Stimulated activated CD8-positive, alpha-beta memory T cell treated with anti-CD3 and anti-CD28 coated beads, Interleukin-7, amount 100 ng/mL, for 24 hours (primary cell): ENCODE measurements around the gene PLCL1.

Experiments
- DNase-seq: peaks from one replicate; pipeline ENCODE4 v3.0.0-alpha.2; 2020; ENCODE audit warnings: low read depth

The PLCL1 gene

DNA sequence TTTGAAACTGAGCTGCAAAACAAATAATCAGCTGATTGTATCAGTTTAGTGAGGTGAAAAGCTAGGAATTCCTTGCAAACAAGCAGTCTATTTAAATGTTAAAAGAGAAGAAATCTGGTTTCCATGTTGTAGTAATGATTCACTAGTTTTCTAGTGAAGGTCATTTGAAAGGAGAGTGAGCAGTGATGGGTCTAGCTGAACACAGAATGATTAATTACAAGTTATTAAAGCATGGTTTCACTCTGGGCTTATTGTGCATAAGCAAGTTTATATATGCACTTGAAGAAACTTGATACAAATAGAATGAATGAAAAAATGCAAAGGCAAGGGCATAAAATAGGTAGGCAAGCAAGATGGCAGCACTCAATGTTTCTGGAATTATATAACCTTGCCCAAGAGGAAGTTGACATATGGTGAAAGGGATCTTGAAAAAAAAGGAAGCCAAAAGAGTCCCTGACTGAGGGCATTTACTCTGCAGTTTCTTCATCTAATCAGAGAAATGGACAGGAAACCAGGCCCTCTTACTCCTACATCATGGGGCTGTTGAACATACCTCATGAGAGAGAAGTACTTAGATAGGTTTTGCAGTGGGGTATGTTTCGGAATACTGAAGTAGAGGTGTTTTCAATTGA is 53.2 kb downstream of the PLCL1 start:
- no peak for DNase-seq

DNA sequence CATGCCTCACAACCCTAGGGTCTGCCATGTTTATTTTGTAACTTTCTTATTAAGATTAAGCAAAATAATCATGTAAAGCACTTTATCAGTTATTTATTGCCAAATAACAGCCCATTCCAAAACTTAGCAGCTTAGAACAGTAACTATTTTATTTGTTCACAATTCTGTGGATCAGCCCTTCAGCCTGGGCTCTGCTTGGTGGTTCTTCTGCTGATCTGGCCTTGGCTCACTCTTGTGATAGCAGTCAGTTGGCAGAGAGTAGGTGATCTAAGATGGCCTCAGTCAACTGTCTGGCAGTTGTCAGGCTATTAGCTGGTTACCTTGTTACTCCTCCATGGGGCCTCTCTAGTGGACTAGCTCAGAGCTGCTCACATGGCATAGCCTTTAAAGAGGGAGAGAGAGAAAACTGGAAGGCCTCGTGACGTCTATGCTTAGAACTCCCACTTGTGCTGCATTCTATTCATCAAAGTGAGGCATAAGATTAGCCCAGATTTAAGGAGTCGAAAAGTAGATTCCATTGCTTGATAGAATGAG is 54.3 kb downstream of the PLCL1 start:
- no peak for DNase-seq

DNA sequence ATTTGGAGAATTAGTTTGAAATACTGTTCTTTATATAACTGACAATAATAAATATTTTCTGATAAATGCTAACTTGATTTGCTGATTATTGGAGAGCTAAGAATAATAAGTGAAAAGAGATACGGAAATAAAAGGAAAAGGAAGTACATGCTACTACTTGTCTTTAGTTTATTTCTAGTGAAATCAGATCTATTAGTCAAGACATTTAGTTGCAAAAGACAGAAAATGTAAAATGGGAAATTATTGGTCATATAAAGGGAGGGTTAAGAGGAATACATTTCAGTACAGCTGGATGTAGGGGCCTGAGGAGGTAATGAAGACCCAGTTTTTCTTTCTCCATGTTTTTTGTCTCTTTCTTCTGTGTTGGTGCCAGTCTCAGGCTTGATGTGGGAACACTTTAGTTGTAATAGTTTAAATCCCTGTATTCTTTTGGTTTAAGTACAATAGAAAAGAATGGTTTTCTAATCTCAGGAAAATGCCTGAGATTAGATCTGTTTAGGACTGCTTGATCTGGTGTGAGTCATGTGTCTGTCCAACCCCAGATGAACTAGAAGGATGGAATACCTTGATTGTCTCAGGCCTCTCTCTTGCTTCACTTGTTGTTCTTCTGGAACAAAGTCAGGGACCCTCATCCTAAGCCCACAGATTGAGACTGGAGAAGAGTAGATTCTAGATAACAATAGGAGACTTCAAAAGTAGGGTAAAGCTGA is 58.0 kb downstream of the PLCL1 start:
- no peak for DNase-seq

DNA sequence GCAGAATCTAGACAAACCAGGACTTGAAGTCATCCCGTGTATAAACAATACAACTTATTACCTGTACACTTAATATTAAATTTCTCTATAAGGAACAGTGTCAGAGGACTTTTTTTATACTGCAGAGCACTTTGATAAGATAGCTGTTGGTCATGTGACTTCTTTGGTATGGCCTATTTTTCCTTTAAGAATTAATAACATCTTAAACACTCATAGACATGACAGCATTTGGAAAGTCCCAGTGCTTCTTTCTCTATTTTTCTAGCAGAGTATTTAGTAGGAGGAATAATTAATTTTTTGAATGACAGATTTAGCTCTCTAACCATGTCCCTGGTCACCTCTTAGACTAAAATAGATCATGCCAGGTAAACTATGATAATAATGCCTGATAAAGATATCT is 59.4 kb downstream of the PLCL1 start:
- DNase-seq: no peak

DNA sequence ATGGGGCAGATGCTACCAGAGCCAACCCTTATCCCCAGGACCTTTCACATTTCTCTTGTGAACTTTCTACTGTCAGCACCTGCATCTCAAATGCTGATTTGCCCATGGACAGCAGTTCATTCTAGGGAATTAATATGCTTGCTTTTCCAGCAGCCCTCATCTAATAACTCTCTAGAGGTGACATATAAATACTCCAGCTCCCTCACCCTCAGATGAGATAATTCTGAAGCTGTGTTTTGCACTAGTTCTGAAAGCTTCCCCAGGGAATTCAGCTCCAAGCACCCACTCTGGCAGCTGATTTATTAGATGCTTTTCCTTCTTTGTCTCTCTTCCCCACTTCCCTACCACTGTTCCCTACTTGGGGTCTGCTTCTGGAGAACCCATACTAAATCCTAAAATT is 62.1 kb downstream of the PLCL1 start:
- DNase-seq: no peak

DNA sequence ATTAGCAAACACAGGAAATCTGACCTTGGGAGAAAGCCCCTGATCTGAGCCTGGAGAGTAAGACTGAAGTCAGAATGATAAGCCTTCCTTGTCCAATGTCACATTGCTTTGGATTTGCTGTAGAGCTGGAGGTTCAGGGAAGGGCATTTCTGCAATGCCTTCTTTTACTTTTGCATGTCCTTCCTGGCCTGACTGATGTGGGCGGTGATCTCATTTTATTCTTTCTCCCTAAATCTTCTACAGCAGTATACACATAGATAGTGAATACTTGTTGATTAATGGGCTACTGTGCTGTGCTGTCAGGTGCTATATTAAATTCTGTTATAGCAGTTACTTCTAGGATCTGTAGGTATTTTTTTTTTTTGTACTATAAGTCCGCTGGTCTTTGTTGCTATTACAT is 62.6 kb downstream of the PLCL1 start:
- DNase-seq: no peak

DNA sequence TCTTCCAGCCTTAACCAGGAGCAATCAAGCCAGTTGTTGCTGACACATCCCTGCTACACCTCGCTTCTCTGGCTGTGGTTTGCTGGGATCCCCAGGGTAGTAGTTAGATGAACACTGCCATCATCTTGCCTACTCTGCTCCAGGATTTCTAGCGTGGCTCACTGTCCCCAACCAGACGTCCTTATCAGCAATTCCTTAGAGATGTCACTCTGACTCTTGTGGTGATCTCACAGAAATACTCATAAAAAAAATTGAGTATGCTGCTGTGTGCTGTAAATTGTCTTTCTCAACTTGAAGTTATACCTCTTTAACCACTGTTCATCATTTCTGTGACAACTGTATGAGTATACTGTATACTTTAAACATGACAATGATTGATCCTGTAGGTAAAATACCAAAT is 63.2 kb downstream of the PLCL1 start:
- no peak for DNase-seq

DNA sequence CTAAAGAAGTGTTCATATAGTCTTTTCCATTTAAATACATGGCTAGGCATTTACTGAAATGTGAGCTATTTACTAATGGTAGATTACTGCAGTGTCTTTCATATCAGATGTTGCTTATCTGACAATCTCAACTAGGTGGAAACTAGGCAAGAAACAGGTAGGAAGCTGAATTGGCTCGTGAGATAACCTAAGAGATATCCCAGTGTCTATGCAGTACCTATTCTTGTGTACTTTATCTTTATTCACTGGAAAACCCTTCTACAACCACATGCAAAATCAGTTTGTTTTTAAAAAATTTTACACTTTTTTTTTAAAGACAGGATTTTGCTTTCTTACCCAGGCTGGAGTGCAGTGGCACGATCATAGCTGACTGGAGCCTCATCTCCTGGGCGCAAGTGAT is 63.8 kb downstream of the PLCL1 start:
- no peak for DNase-seq

DNA sequence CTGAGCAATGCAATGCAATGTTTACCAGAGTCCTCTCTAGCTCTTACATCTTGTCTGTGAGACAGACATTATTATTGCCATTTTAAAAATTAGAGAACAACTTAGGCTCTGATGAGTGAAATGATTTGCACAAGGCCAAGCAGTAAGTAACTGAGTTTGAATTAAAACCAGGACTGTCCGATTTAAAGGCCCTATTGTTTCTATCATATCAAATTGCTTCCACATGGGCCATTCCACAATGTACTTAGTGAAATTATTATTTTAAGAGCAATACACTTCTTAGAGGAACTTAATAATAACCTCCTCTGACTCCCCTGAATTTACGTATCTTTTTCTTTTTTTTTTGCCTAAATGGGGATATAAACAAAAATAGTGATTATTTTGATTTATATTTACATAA is 64.6 kb downstream of the PLCL1 start:
- DNase-seq: no peak

DNA sequence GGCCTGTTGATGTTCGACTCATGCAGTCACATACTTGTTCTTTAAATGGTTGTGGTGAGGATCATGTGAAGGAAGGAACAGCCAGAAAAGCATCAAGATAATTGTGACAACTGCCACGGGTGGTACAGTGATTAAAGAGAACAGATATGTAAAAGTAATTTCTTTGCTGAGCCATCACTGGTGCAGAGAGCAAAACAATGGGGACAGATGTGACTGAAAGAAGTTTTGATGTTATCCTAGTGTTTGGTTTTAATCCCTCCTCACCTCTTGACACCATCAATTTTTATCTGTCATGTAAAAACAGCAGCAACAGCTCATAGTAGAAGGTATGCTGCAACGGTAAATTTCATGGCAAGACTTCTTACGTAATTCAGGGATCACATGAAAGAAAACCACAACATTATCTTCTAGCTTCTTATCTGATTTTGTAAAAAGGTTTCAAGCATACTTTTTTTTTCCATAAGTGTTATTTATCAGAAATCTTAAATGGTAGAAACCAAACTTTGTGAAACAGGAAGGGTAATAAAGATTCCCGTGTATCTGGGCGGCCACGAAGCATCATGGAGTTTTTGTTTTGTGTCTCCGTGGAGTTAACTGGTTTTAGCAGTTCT is 65.2 kb downstream of the PLCL1 start:
- DNase-seq: no peak

DNA sequence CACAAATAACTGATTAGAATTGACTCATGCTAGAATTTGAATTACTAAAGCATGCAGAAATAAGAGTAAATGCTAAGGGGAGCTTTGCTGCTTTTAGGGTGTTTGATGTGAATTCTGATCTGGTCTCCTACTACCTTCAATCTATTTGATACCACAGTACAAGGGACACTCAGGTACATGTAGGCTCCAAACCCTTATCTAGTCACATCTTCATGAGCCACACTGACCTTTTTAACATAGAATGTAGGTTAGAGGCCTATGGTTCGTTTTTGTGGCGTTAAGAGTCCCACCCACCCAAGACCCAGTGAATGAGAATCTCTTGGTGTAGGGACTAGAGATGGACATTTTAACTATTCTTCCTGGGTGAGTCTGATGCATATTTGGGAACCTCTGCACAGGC is 65.7 kb downstream of the PLCL1 start:
- no peak for DNase-seq

DNA sequence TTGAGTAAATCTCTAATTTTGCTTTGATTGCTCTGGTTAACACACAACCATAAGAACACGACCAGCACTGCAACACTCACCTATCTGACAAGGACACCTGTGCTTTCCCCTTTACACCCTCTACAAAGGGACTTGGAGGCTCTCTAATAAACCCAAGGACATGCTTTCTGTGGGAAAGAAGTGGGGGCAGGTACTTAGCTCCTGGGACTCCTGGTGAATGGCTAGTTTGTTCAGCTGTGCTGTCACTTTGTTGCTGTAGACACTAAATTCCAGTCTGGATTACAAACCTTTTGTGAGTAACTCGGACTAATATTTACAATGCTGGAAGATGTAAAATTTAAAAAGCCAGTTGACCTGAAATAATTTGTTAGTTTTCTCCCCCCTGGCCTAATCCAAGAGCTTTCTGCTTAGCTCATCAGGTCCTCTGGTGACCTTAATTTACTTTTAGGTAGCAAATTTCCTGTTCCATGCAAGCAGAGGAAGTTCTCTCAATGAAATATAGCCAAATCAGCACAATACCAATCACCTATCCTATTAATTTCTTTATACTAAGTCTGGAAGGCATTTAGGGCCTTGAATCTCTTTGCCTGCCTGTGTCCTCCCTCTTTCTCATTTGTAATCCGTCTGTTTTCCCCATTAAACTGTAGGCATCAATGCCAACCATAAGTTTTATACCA is 67.5 kb downstream of the PLCL1 start:
- DNase-seq: no peak

DNA sequence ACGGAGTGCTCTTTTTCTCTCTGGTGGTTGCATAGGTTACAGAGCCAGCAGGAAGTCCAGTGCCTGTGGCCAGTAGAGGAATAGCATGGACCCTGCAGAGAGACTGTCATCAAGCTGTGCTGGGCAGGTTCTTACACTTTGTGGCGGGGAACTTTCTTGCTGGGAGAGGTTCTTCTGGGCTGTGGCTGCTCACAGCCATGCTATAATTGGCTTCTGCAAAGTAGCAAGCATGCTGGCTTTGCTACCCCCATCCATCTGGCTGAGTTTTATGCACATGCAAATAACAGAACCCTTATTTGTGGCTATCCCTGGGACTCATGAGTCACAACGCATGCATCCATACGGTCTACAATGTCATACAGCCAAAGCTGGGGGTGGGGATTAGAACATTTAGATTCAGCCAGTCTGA is 68.9 kb downstream of the PLCL1 start:
- DNase-seq: no peak

DNA sequence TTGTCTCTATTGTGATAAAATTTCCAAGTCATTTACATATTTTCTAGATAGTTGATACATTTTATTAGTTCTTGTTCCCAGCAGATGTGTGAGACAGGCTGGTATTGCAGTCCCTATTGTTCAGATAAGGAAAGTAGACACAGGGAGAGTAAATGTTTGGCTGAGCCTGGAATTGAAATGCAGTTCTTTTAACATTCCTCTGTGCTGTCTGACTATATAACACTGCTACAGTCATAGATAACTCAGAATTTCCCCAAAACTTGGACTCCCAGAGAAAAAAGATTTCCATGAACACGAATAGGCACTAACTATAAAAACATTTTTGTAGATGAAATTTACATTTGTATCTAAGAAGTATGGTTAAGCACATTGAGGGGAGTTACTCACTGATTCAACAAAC is 71.4 kb downstream of the PLCL1 start:
- DNase-seq: no peak

DNA sequence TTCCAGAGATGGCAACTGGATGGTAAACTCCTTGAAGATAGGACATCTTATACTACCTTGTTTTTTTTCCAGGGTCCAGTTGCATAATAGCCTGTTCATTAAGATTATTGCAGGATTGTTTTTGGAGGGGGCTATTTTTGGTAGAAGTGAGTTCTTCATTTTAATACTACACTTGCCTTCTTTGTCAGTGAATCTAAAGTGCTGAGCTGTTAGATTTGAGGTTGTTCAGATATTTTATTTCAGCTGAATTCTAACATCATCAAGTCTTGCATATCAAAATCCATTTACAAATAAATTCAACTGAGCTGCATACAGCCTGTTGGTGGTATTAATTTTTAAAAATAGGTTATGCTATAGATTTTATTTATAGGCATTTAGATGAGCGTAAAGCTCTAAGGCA is 72.1 kb downstream of the PLCL1 start:
- DNase-seq: no peak

DNA sequence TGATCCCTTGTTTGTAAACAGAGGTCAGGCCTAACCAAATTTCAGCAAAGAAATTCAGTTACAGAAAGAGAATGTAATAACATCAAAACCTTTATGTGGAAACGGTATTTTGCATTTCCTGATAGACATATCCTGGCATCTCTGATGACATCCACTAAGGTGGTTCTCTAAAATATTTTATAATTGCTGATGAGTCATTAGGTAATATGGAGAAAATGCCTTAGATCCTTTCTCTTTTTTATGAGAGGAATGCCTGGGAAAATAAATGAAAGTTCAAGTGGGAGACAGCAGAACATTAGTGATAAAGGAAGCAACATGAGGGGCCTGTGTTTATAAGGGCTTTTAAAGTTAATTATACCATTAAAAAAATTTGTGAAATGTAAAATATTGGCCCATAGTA is 72.6 kb downstream of the PLCL1 start:
- DNase-seq: no peak

DNA sequence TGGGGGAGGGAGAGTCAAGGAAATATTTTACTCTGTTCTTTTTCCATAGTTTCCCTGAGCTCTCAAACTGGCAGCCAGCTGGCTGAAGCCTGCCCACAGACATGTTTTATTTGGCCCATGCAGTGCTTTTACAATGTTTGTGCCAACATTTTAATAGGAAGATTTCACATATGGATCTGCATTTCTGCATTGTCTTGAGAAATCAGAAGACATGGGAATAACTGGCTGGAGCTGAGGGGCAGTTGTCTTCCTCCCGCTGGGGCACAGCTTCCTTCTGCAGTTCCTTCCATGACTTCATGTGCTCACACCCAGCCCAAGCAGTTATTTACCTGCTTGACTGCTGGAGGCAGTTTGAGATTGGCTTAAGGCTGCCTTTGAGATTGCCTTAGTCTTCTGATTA is 74.4 kb downstream of the PLCL1 start:
- no peak for DNase-seq

DNA sequence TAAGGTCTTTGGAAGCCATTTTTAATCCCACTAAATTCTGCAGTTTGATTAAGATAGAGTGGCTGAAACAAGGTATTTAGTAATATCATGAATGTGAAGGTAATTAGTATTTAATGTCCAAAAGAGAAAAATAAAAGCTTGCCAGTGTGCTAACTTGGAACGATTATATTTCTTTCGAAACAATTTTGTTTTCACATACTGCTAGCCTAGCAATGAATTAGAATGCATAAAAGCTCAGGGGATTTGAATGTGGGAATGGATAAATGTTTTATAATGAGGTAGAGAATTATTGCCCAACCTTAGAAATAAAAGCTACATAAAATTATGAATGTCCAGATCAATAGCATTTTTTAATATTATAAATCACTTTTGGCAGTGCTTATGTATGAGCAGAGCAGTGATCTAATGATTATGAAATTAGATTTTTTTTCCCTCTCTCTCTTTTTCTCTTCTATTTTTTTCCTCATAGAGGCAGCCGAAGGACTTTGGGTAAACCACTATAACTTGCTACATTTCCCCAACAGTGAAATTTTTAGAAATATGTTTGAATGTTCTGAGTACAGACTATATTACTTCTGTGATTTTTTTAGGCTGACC is 75.5 kb downstream of the PLCL1 start:
- DNase-seq: no peak

DNA sequence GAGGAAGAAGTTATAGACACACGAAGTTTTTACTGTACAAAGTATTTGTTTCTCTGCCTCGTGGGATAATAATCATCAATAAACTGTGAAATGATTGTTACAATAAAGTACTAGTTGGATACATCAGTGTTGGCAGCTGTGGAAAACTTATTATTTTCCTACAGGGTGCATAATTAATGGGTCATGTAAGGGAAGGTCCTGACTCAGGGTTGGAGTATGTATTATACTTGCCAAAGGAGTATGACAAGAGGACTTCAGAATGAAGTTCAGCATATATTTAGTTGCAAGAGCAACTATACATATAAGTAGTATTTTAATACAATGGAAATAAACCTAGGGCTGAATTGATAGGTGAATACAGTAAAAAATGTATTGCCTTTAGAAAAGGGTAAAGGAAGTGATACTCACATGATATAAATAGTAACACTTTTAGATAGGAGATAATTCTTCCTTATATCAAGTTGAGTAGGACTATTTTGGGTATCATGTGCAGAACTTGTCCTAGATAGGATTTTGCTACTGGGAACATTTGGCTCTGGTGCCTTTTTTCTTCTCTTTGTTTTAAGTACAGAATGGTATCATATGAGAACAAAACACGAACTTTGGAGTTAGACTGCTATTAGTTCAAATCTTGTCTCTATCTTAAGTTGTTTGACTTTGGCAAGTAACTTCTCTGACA is 79.1 kb downstream of the PLCL1 start:
- DNase-seq: no peak

DNA sequence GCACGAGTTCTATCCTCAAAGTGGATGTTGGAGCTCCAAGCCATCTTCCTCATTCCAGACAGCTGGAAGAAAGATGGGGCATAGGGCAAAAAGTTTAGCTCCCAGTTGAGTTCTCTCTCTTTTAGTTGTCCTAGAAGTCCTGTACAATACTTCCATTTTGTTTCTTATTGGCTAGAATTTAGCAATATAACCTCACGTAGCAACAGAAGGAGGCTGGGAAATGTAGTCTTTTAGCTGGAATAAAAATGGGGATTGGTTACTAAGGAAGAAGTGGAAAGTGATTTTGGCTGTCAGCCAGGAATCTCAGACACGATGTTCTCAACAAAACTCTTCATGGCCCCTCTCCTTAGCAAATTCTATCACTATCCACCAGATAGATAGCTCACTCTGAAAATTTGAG is 79.9 kb downstream of the PLCL1 start:
- DNase-seq: no peak

DNA sequence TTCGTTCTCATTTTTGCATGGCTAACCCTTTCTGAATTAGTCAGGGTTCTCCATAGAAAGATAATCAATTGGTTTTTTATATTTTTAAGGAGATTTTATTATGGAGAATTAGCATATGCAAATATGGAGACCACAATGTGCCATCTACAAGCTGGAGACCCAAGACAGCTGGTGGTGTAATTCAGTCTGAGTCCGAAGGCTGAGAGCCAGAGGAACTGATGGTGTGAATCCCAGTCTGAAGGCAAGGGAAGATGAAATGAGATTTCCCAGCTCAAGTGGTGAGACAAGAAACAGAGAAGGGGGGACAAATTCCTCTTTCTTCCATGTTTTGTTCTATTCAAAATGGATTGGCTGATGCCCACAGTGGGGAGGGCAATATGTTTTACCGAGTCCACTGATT is 80.7 kb downstream of the PLCL1 start:
- DNase-seq: no peak

DNA sequence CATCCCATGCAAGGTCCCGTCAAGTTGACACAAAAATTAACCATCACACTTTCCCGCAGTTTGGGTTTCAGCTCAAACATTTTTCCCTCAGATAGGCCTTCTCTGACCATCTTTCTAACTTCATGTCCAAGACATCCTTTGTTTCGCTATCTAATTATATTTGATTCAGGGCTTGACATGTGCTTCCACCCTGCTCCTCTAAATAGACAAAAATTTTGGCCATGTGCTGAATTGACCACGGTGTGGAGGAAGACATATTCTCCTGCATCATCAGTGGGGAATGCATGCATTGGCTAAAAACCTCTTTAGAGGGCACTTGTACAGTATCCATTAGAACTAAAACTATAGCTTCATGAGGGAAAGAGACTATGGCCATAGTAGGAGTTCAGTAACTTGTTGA is 81.2 kb downstream of the PLCL1 start:
- no peak for DNase-seq
